Endodermal cell (in vitro differentiated cells): ENCODE results near the gene ACAP1. TPM values are rescaled to one million over a fixed set of nuclear protein-coding genes. Genes with fewer than 3 reads are reported as not detected.

Experiments used
- DNase-seq: peaks from one replicate; pipeline ENCODE4 v3.0.0-alpha.2; 2017
- H3K27ac ChIP-seq: 2 replicates; pipeline ENCODE4 v1.5.1; 2013; ENCODE audit warnings: mild to moderate bottlenecking, low read depth, low read length, moderate library complexity
- H3K27me3 ChIP-seq: 2 replicates; pipeline ENCODE4 v1.6.1; 2013; ENCODE audit warnings: mild to moderate bottlenecking, low read length, moderate library complexity; ENCODE audit not compliant: insufficient read depth, control insufficient read depth, poor library complexity, severe bottlenecking
- H3K36me3 ChIP-seq: 2 replicates; pipeline ENCODE4 v1.7.0; 2013; ENCODE audit warnings: mild to moderate bottlenecking, low read length, moderate library complexity; ENCODE audit not compliant: control insufficient read depth, insufficient read depth
- H3K4me1 ChIP-seq: one replicate; pipeline ENCODE4 v1.7.0; 2013; ENCODE audit warnings: low read length; ENCODE audit not compliant: control insufficient read depth, insufficient read depth
- H3K4me3 ChIP-seq: 2 replicates; pipeline ENCODE4 v1.5.1; 2013; ENCODE audit warnings: mild to moderate bottlenecking, low read length, moderate library complexity
- H3K9ac ChIP-seq: 2 replicates; pipeline ENCODE4 v1.6.1; 2013; ENCODE audit warnings: mild to moderate bottlenecking, low read length, moderate library complexity; ENCODE audit not compliant: poor library complexity, severe bottlenecking; ENCODE audit errors: extremely low read depth
- H3K9me3 ChIP-seq: 2 replicates; pipeline ENCODE4 v1.6.1; 2013; ENCODE audit warnings: mild to moderate bottlenecking, low read length, moderate library complexity; ENCODE audit not compliant: control insufficient read depth
- H3K27ac Mint-ChIP-seq: 2 replicates; pipeline ENCODE4 v1.8.0; 2020; ENCODE audit warnings: mixed read lengths
- H3K27me3 Mint-ChIP-seq: 2 replicates; pipeline ENCODE4 v1.8.0; 2021; ENCODE audit warnings: mild to moderate bottlenecking, mixed read lengths; ENCODE audit not compliant: insufficient read depth
- H3K36me3 Mint-ChIP-seq: 2 replicates; pipeline ENCODE4 v1.8.0; 2020; ENCODE audit warnings: low read depth, mixed read lengths
- H3K4me1 Mint-ChIP-seq: 2 replicates; pipeline ENCODE4 v1.8.0; 2020; ENCODE audit warnings: mixed read lengths
- H3K4me3 Mint-ChIP-seq: 2 replicates; pipeline ENCODE4 v1.8.0; 2020; ENCODE audit warnings: mild to moderate bottlenecking, moderate library complexity, mixed read lengths
- H3K9me3 Mint-ChIP-seq: 2 replicates; pipeline ENCODE4 v1.8.0; 2020; ENCODE audit warnings: mild to moderate bottlenecking, mixed read lengths
- CTCF ChIP-seq: fragments of 200-600 bp; sonication (generic); conservative IDR thresholded peaks from 2 replicates; pipeline ENCODE4 v1.5.0; 2021; ENCODE audit warnings: antibody characterized with exemption, mild to moderate bottlenecking
- WGBS, 2 experiments: methylation state at CpG; one replicate each; pipeline versions ENCODE4 v1.1.5 to v1.1.7; 2013; ENCODE audit warnings: missing lambda C conversion rate in 2 of 2, mixed read lengths in 1 of 2; ENCODE audit not compliant: insufficient coverage in 1 of 2, insufficient read length in 1 of 2; 5-methylcytosine and 5-hydroxymethylcytosine counted together
- total RNA-seq, 2 donors: library from RNA; stranded (reverse); fragmentation: NEBNext Ultra II Directional in 1 of 2; extraction: Animal tissue kit (Norgen Biotek cat#: 25700) in 1 of 2; gene quantifications; 2 replicates in 1 of 2; 3 replicates in 1 of 2; pipeline ENCODE4 v1.2.1, GENCODE V29; 2021

The ACAP1 gene
- total RNA-seq, 2 donors from 2014 or later: 4.5 to 8.4 TPM

DNA sequence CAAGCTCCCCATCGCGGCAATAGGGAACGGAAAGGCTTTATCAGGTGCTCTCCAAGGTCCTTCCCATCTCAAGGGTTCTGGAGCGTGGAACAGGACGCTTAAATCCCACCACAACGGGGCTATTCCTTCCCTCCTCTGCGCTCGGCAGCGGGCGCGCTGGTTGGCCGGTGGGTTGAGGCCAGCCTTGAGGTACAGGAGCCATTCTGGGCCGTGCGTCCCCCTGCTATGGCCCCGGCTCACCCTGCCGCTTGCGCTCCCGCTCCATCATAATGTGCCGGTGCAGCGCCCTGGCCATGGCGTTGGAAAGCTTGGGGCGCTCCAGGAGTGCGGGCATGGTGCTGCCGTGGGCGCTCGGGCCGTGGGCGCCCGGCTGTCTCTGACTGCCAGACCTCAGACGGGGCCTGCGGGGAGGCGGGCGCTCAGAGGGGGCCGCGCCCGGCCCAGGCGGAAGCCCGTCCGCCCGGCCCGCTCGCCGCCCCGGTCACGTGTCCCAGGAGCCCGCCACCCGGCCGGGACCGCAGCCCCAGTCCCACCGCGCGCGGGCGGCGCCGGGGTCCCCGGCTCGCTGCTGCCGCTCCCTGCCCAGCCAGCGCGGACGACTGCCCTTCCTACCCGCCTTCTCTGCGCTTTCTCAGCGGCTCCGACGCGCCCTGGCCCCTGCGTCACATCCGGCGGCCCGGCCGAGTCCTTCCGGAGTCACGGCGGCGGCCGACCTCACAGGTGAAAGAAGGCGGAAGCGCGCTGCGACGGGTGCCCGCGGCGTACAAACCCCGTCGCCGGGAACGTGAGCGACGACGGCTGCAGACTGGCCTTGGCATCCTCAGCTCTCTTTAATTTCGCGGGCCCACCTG lies 21.4 kb upstream of the ACAP1 start, which contains the start of gene GPS2:
TSS of gene GPS2 (minus strand) at position 642 of the 851 bp plus-strand sequence. CDS start at position 334, 308 bp downstream.
- peak within 1 kb of the TSS; percentile 91 for H3K27ac Mint-ChIP-seq
- H3K36me3 Mint-ChIP-seq: peaks cover 58% of the 10 kb centered on the region
- peaks cover 5% of the 10 kb centered on the region for H3K4me1 ChIP-seq
- H3K9me3 ChIP-seq: no peaks in the 10 kb centered on the region
- peak within 1 kb of the TSS; percentile 44 for H3K27ac ChIP-seq
- peak within 1 kb of the TSS; percentile 74 for H3K9ac ChIP-seq
- H3K27me3 ChIP-seq: no peaks in the 10 kb centered on the region
- DNase-seq: peak; percentile 98
- H3K9me3 Mint-ChIP-seq: no peaks in the 10 kb centered on the region
- H3K27me3 Mint-ChIP-seq: no peaks in the 10 kb centered on the region
- H3K36me3 ChIP-seq: peaks cover 61% of the 10 kb centered on the region
- H3K4me3 ChIP-seq: peak within 1 kb of the TSS; percentile 85
- WGBS, 2 experiments: 0% methylated on average over 50 to 95 of the region's 95 CpGs
- TF ChIP-seq CTCF: no peak
- peaks cover 15% of the 10 kb centered on the region for H3K4me1 Mint-ChIP-seq
- peak within 1 kb of the TSS; percentile 72 for H3K4me3 Mint-ChIP-seq

- Mint-ChIP-seq H3K9me3 (no peaks in the 10 kb centered on the region), H3K36me3 (peaks cover 57% of the 10 kb centered on the region), H3K27me3 (no peaks in the 10 kb centered on the region), H3K4me1 (peaks cover 9% of the 10 kb centered on the region), H3K4me3 (peak overlapping the region; percentile 72), H3K27ac (peak overlapping the region; percentile 91)
- peak overlapping the region; percentile 85 for H3K4me3 ChIP-seq
- no peak for DNase-seq
- no peak for TF ChIP-seq CTCF
- peak overlapping the region; percentile 44 for H3K27ac ChIP-seq
- peak overlapping the region; percentile 74 for H3K9ac ChIP-seq
- H3K9me3 ChIP-seq: no peaks in the 10 kb centered on the region
- H3K27me3 ChIP-seq: no peaks in the 10 kb centered on the region
- peaks cover 5% of the 10 kb centered on the region for H3K4me1 ChIP-seq
- 52 to 72% methylated on average over 17 to 30 of the region's 30 CpGs for WGBS, 2 experiments
- H3K36me3 ChIP-seq: peaks cover 59% of the 10 kb centered on the region
These were observed 20.6 kb upstream of the ACAP1 start for GRCh38 chr17:7315570-7316235.

DNA sequence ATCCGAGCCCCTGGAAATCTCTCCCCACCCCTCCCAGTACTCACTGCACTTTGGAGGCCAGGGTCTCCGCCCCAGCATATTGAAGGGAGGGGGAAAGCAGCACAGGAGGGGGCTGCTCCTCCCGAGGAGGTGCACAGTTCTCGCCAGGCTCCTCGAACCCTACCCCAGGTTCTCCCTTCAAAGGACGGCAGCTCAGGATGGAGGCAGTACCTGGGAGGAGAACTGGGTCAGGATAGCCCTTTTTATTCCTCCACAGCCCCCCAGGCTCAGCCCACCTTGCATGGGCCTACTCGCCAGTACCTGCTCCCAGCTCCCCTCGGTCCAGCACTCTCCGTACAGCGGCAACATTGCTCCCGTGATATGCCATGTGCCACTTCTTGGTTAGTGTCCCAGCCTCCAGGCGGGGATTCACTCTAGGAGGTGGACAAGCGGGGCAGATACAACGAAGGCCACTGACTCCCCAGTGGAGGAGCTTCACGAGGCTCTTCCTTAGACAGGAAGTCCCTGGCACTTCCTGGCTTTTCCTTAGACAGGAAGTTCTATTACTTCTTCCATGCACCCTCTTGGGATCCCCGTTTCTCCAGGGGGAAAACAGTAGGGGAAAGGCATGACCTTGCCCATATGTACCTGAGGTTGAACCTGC lies 19.0 kb upstream of the ACAP1 start:
- H3K27ac Mint-ChIP-seq: no peak overlapping the region
- Histone ChIP-seq H3K27me3 (no peaks in the 10 kb centered on the region), H3K9ac (no peak overlapping the region), H3K9me3 (no peaks in the 10 kb centered on the region), H3K4me3 (no peak overlapping the region), H3K4me1 (peaks cover 5% of the 10 kb centered on the region), H3K36me3 (peaks cover 57% of the 10 kb centered on the region), H3K27ac (no peak overlapping the region)
- DNase-seq: no peak
- TF ChIP-seq CTCF: no peak
- peaks cover 7% of the 10 kb centered on the region for H3K4me1 Mint-ChIP-seq
- H3K9me3 Mint-ChIP-seq: no peaks in the 10 kb centered on the region
- H3K36me3 Mint-ChIP-seq: peaks cover 60% of the 10 kb centered on the region
- WGBS, 2 experiments: 94 to 95% methylated on average over 13 to 16 of the region's 16 CpGs
- no peaks in the 10 kb centered on the region for H3K27me3 Mint-ChIP-seq
- no peak overlapping the region for H3K4me3 Mint-ChIP-seq
